GM12878 (cell line): ENCODE measurements around the gene ALKBH8. TPM values are rescaled to one million over a fixed set of nuclear protein-coding genes. Genes with fewer than 3 reads are reported as not detected.

Source experiments
- ATAC-seq: fragments of 200-7000 bp; cut with Tn5 transposase; 3 replicates; pipeline ENCODE4 v1.9.1; 2020; ENCODE audit warnings: mild to moderate bottlenecking, moderate library complexity
- BruUV-seq: library from RNA; stranded (reverse); fragments of 400-500 nt; replicated peaks from 2 replicates; lab custom pipeline; 2021; lab: Mats Ljungman, UMichigan
- CTCF ChIA-PET: fragments of 300-600 bp; sonication (Branson Sonifier 250); formaldehyde crosslinking; extraction: SDS; loops from one replicate; lab custom pipeline; 2021; ENCODE audit warnings: inconsistent platforms; lab: Yijun Ruan, JAX
- POLR2A ChIA-PET: fragments of 350-600 bp; formaldehyde crosslinking; extraction: SDS; loops from one replicate; lab custom pipeline; 2021; ENCODE audit warnings: inconsistent platforms; lab: Charles Lee
- RAD21 ChIA-PET: fragments of 300-600 bp; sonication (Branson Sonifier 250); formaldehyde crosslinking; loops from one replicate; lab custom pipeline; 2023; ENCODE audit warnings: antibody characterized with exemption; ENCODE audit not compliant: unreplicated experiment; lab: Charles Lee
- SMC1A ChIA-PET: fragments of 300-600 bp; sonication (Branson Sonifier 250); formaldehyde crosslinking; loops from one replicate; lab custom pipeline; 2023; ENCODE audit not compliant: unreplicated experiment, uncharacterized antibody; lab: Charles Lee
- DNase-seq: peaks from one replicate; pipeline ENCODE4 v3.0.0-alpha.2; 2011; ENCODE audit warnings: low read depth, low spot score
- FAIRE-seq: peaks from 3 replicates; lab custom pipeline; 2011; peaks lifted over from hg19 to GRCh38; lab: Jason Lieb, UNC
- H2AFZ ChIP-seq: 2 replicates; pipeline ENCODE4 v1.6.0; 2011; ENCODE audit warnings: low read depth, low read length, control low read depth; ENCODE audit not compliant: control insufficient read depth
- H3K27ac ChIP-seq: 2 replicates; pipeline ENCODE4 v1.5.1; 2011; ENCODE audit warnings: control low read depth; ENCODE audit not compliant: control insufficient read depth, insufficient read depth
- H3K27me3 ChIP-seq, 2 experiments: replicated peaks in 1 of 2; 2 replicates each; pipeline versions ENCODE4 v1.6.0 to v1.6.1; 2011; ENCODE audit warnings: low read length in 1 of 2; ENCODE audit not compliant: control insufficient read depth in 2 of 2, insufficient read depth in 2 of 2
- H3K36me3 ChIP-seq, 2 experiments: 2 replicates each; pipeline ENCODE4 v1.5.1; 2011; ENCODE audit warnings: low read length in 1 of 2; ENCODE audit not compliant: control insufficient read depth in 2 of 2, insufficient read depth in 2 of 2
- H3K4me1 ChIP-seq: 2 replicates; pipeline ENCODE4 v1.6.1; 2011; ENCODE audit warnings: mild to moderate bottlenecking, low read length, moderate library complexity, mixed read lengths; ENCODE audit not compliant: control insufficient read depth, insufficient read depth
- H3K4me2 ChIP-seq: 2 replicates; pipeline ENCODE4 v1.6.0; 2011; ENCODE audit warnings: control low read depth; ENCODE audit not compliant: control insufficient read depth, insufficient read depth
- H3K4me3 ChIP-seq: fragments of 200-600 bp; sonication (generic); 2 replicates; pipeline ENCODE4 v1.5.1; 2016
- H3K79me2 ChIP-seq: 2 replicates; pipeline ENCODE4 v1.6.0; 2011; ENCODE audit warnings: low read length; ENCODE audit not compliant: control insufficient read depth, insufficient read depth
- H3K9ac ChIP-seq: 2 replicates; pipeline ENCODE4 v1.8.0; 2011; ENCODE audit warnings: low read length, control low read depth, mixed read lengths; ENCODE audit not compliant: control insufficient read depth, insufficient read depth
- H3K9me3 ChIP-seq: replicated peaks from 3 replicates; pipeline ENCODE4 v1.5.1; 2011; ENCODE audit warnings: mild to moderate bottlenecking, low read length; ENCODE audit not compliant: control insufficient read depth, insufficient read depth
- H4K20me1 ChIP-seq: 2 replicates; pipeline ENCODE4 v1.6.0; 2011; ENCODE audit not compliant: control insufficient read depth, insufficient read depth
- CUX1 ChIP-seq: IDR thresholded peaks from 2 replicates; pipeline ENCODE4 v1.6.1; 2012; ENCODE audit warnings: improper control_type of control experiment, low read depth, low read length; ENCODE audit not compliant: insufficient replicate concordance
- FOXK2 ChIP-seq: fragments of 450-650 bp; IDR thresholded peaks from 2 replicates; pipeline ENCODE4 v1.6.1; 2017; ENCODE audit warnings: mild to moderate bottlenecking, moderate library complexity
- IRF4 ChIP-seq: IDR thresholded peaks from 2 replicates; pipeline ENCODE4 v1.6.1; 2011; ENCODE audit warnings: low read depth, low read length
- SMAD1 ChIP-seq: fragments of 450-650 bp; IDR thresholded peaks from 2 replicates; pipeline ENCODE4 v1.6.1; 2018; ENCODE audit warnings: mild to moderate bottlenecking, low read depth; ENCODE audit not compliant: partially characterized antibody
- WGBS: methylation state at CpG from one replicate; pipeline ENCODE4 v1.1.6; 2016; ENCODE audit warnings: low lambda C conversion rate; ENCODE audit not compliant: insufficient replicate concordance, insufficient coverage; ENCODE audit errors: missing lambda C conversion rate; 5-methylcytosine and 5-hydroxymethylcytosine counted together
- in situ Hi-C: fragments of 300-500 bp; cut with MboI; formaldehyde crosslinking; loops from 9 replicates; pipeline ENCODE4 v1.14.3; 2018; ENCODE audit warnings: mixed read lengths
- intact Hi-C: fragments of 100-400 bp; cut with micrococcal nuclease; formaldehyde crosslinking; loops from one replicate; pipeline ENCODE4 v1.14.2; 2022; ENCODE audit not compliant: unreplicated experiment
- polyA plus RNA-seq, 11 experiments: library from polyadenylated mRNA; depleted of rRNA in 4 of 11; unstranded in 6 of 11; stranded (reverse) in 5 of 11; fragments of >200 nt; fragmentation: Nextera tagmentation in 4 of 11; fragmentation: Illumina TruSeq in 1 of 11; extraction: Ambion mirVana in 4 of 11; extraction: Trizol in 1 of 11; gene quantifications; 1 replicate in 1 of 11; 2 replicates in 10 of 11; pipeline versions ENCODE4 v1.2.1 to v1.2.3, GENCODE V29; 2011 to 2016; ENCODE audit warnings: inconsistent platforms in 2 of 11, missing spikeins in 2 of 11, low read depth in 1 of 11
- total RNA-seq, 4 experiments: library from RNA; depleted of rRNA in 3 of 4; stranded (reverse); fragments of >200 nt in 3 of 4; fragmentation: Illumina TruSeq in 1 of 4; extraction: Trizol in 1 of 4; gene quantifications; 2 replicates each; pipeline versions ENCODE4 v1.2.1 to v1.2.3, GENCODE V29; 2013 to 2021
- TF ChIP-seq, protein P1 (sequence below): fragments of 450-650 bp; IDR thresholded peaks from 2 replicates; pipeline ENCODE4 v1.6.1; 2017; ENCODE audit warnings: mild to moderate bottlenecking, low read depth, inconsistent platforms; ENCODE audit not compliant: poor library complexity, severe bottlenecking
- TF ChIP-seq, protein P2 (sequence below), 3 experiments: IDR thresholded peaks in 2 of 3; conservative IDR thresholded peaks in 1 of 3; 2 replicates each; pipeline ENCODE4 v1.5.1; 2011; ENCODE audit warnings: low read depth in 3 of 3, low read length in 3 of 3, mild to moderate bottlenecking in 3 of 3, control low read depth in 2 of 3, moderate library complexity in 2 of 3, inconsistent platforms in 1 of 3, mixed read lengths in 1 of 3; ENCODE audit not compliant: control insufficient read depth in 2 of 3, insufficient read depth in 1 of 3; ENCODE audit errors: extremely low read depth in 1 of 3

Gene ALKBH8
- total and polyA plus RNA-seq, 10 of the 15 experiments (the other 5 are each of a cell fraction or from before 2014, with no cell fraction given) = 4.6 to 13.1 (median 9.5) TPM

- ChIA-PET CTCF (interaction anchor here (0.9 to 12.7 kb wide), 2 partner anchors 78 to 97 kb away, joined by 3 to 206 read pairs; no protein-coding TSS in a partner anchor), SMC1A (interaction anchor here (1.0 to 1.3 kb wide), 2 partner anchors 16 to 30 kb away, joined by 3 read pairs; no protein-coding TSS in a partner anchor)
- no peak overlapping the region for H3K4me3 ChIP-seq
These were observed 27.3 kb upstream of the ALKBH8 start for GRCh38 chr11:107592813-107593212.

More at GRCh38 chr11:107592813-107593212, 27.3 kb upstream of the ALKBH8 start:
- peaks cover 10 to 22% of the 10 kb centered on the region in 2 experiments for H3K27me3 ChIP-seq
- no peak overlapping the region for H3K27ac ChIP-seq
- no peak overlapping the region for H3K9ac ChIP-seq
- no peaks in the 10 kb centered on the region for H4K20me1 ChIP-seq
- no peaks in the 10 kb centered on the region for H3K9me3 ChIP-seq
- no peaks in the 10 kb centered on the region for H3K4me1 ChIP-seq
- ChIA-PET POLR2A (no interaction called here), RAD21 (interaction anchor here (1.3 to 9.6 kb wide), 2 partner anchors 15 to 94 kb away, joined by 3 to 104 read pairs; no protein-coding TSS in a partner anchor)
- TF ChIP-seq, protein P1, sequence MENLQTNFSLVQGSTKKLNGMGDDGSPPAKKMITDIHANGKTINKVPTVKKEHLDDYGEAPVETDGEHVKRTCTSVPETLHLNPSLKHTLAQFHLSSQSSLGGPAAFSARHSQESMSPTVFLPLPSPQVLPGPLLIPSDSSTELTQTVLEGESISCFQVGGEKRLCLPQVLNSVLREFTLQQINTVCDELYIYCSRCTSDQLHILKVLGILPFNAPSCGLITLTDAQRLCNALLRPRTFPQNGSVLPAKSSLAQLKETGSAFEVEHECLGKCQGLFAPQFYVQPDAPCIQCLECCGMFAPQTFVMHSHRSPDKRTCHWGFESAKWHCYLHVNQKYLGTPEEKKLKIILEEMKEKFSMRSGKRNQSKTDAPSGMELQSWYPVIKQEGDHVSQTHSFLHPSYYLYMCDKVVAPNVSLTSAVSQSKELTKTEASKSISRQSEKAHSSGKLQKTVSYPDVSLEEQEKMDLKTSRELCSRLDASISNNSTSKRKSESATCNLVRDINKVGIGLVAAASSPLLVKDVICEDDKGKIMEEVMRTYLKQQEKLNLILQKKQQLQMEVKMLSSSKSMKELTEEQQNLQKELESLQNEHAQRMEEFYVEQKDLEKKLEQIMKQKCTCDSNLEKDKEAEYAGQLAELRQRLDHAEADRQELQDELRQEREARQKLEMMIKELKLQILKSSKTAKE = no peak
- TF ChIP-seq CUX1 = no peak
- TF ChIP-seq, protein P2, sequence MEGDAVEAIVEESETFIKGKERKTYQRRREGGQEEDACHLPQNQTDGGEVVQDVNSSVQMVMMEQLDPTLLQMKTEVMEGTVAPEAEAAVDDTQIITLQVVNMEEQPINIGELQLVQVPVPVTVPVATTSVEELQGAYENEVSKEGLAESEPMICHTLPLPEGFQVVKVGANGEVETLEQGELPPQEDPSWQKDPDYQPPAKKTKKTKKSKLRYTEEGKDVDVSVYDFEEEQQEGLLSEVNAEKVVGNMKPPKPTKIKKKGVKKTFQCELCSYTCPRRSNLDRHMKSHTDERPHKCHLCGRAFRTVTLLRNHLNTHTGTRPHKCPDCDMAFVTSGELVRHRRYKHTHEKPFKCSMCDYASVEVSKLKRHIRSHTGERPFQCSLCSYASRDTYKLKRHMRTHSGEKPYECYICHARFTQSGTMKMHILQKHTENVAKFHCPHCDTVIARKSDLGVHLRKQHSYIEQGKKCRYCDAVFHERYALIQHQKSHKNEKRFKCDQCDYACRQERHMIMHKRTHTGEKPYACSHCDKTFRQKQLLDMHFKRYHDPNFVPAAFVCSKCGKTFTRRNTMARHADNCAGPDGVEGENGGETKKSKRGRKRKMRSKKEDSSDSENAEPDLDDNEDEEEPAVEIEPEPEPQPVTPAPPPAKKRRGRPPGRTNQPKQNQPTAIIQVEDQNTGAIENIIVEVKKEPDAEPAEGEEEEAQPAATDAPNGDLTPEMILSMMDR (IDR thresholded peaks at IDR 0.05 in 2 of 3, conservative IDR thresholded peaks at IDR 0.05 in 1 of 3; ENCODE audit: control insufficient read depth in 2 of 3, extremely low read depth in 1 of 3, insufficient read depth in 1 of 3, low read depth in 3 of 3, low read length in 3 of 3) = no peak
- TF ChIP-seq IRF4 = no peak
- TF ChIP-seq SMAD1 = no peak
- no peak for TF ChIP-seq FOXK2
- FAIRE-seq (no peak), ATAC-seq (no peak), DNase-seq (no peak)
- no peaks in the 10 kb centered on the region for H3K79me2 ChIP-seq
- H2AFZ ChIP-seq = no peak overlapping the region
- H3K4me2 ChIP-seq = no peak overlapping the region
- H3K36me3 ChIP-seq = no peaks in the 10 kb centered on the region
- no TSS peak for BruUV-seq
- intact Hi-C loops = no loop called here
- WGBS = 27% methylated on average over 5 of the region's 5 CpGs
- in situ Hi-C loops = no loop called here
